Hepatocyte (in vitro differentiated cells): ENCODE data around the gene ALCAM. TPM values are rescaled to one million over a fixed set of nuclear protein-coding genes. Genes with fewer than 3 reads are reported as not detected.

Source experiments
- DNase-seq: peaks from one replicate; pipeline ENCODE4 v3.0.0-alpha.2; 2016; ENCODE audit warnings: low spot score
- H2AFZ ChIP-seq: fragments of 200-600 bp; sonication (generic); 2 replicates; pipeline ENCODE4 v1.6.0; 2016; ENCODE audit warnings: antibody characterized with exemption, mild to moderate bottlenecking
- H3K27ac ChIP-seq: fragments of 200-600 bp; sonication (generic); 2 replicates; pipeline ENCODE4 v1.5.1; 2016; ENCODE audit warnings: mild to moderate bottlenecking
- H3K27me3 ChIP-seq: fragments of 200-600 bp; sonication (generic); 2 replicates; pipeline ENCODE4 v1.6.1; 2016
- H3K36me3 ChIP-seq: fragments of 200-600 bp; sonication (generic); replicated peaks from 2 replicates; pipeline ENCODE4 v1.5.1; 2016; ENCODE audit warnings: low read depth; ENCODE audit not compliant: insufficient read depth
- H3K4me1 ChIP-seq: fragments of 200-600 bp; sonication (generic); 2 replicates; pipeline ENCODE4 v1.5.1; 2016; ENCODE audit warnings: mild to moderate bottlenecking, moderate library complexity; ENCODE audit not compliant: insufficient read depth
- H3K4me2 ChIP-seq: fragments of 200-600 bp; sonication (generic); 2 replicates; pipeline ENCODE4 v1.6.0; 2016
- H3K4me3 ChIP-seq: fragments of 200-600 bp; sonication (generic); 2 replicates; pipeline ENCODE4 v1.5.1; 2016; ENCODE audit warnings: mild to moderate bottlenecking
- H3K79me2 ChIP-seq: fragments of 200-600 bp; sonication (generic); 2 replicates; pipeline ENCODE4 v1.6.0; 2017; ENCODE audit warnings: mild to moderate bottlenecking
- H3K9me2 ChIP-seq: fragments of 200-600 bp; sonication (generic); replicated peaks from 2 replicates; pipeline ENCODE4 v1.6.0; 2017; ENCODE audit warnings: mild to moderate bottlenecking; ENCODE audit not compliant: insufficient read depth
- H3K9me3 ChIP-seq: fragments of 200-600 bp; sonication (generic); 2 replicates; pipeline ENCODE4 v1.5.1; 2016; ENCODE audit warnings: low read depth, mild to moderate bottlenecking
- H4K20me1 ChIP-seq: fragments of 200-600 bp; sonication (generic); 2 replicates; pipeline ENCODE4 v1.6.0; 2016; ENCODE audit warnings: mild to moderate bottlenecking; ENCODE audit not compliant: insufficient read depth, poor library complexity, severe bottlenecking
- EZH2 ChIP-seq: fragments of 200-600 bp; sonication (generic); IDR thresholded peaks from 2 replicates; pipeline ENCODE4 v1.6.1; 2016; ENCODE audit warnings: antibody characterized with exemption, mild to moderate bottlenecking, borderline replicate concordance
- EZH2phosphoT487 ChIP-seq: fragments of 200-600 bp; sonication (generic); IDR thresholded peaks from one replicate; pipeline ENCODE4 v1.6.1; 2018; ENCODE audit warnings: antibody characterized with exemption, mild to moderate bottlenecking, low read depth, moderate library complexity; ENCODE audit not compliant: unreplicated experiment, severe bottlenecking
- WGBS: methylation state at CpG from one replicate; pipeline ENCODE4 v1.1.6; 2016; ENCODE audit warnings: low lambda C conversion rate; ENCODE audit errors: missing lambda C conversion rate; 5-methylcytosine and 5-hydroxymethylcytosine counted together
- polyA plus RNA-seq: library from polyadenylated mRNA; unstranded; fragments of >200 nt; fragmentation: Nextera tagmentation; extraction: Ambion mirVana; gene quantifications from 2 replicates; pipeline ENCODE4 v1.2.1, GENCODE V29; 2016
- total RNA-seq: library from RNA; depleted of rRNA; stranded (reverse); fragments of >200 nt; gene quantifications from 2 replicates; pipeline ENCODE4 v1.2.3, GENCODE V29; 2014
- TF ChIP-seq, protein P1 (sequence below): fragments of 200-600 bp; sonication (generic); IDR thresholded peaks from 2 replicates; pipeline ENCODE4 v1.5.1; 2016; ENCODE audit warnings: antibody characterized with exemption, mild to moderate bottlenecking; ENCODE audit not compliant: poor library complexity

Gene ALCAM
- total and polyA plus RNA-seq, 2 experiments from 2014 or later = 58.0 to 134 TPM

DNA sequence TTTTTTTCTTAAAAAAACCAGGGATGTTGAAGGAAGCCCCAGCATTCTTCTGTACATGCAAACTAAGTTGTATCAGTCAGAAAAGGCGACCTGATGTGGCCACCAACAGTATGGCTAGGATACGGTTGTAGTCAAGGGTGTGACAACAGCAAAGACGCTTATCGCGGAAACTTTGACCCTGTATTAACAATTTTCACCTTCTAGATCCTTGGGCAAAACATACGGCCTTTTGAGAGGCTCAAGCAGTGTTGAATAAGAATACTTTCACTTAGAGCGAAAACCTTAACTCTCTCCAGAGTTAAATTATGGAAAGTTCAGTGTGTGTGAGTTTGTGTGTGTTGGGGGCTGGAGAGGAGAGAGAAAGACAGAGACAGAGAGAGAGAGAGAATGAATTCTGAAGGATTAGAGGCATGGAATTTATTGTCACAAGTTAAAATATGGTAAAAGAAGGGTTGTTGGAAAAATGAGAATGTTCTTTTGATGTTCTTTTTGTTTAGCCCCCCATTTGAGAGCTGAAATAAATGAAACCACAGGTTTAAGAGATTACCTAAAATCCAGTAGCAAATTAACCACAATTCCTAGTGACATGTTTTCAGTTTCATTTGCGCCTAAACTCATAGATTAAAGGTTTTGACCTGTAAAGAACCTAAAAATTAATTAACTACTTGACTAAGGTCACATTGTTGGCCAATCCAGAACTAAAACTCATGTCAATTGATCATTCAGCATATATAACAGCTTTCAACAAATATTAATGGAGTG, 9.2 kb downstream of the ALCAM start:
- no peak overlapping the region for H2AFZ ChIP-seq
- no peaks in the 10 kb centered on the region for H3K4me1 ChIP-seq
- no peaks in the 10 kb centered on the region for H3K9me2 ChIP-seq
- H3K27me3 ChIP-seq = no peaks in the 10 kb centered on the region
- no peak overlapping the region for H3K4me3 ChIP-seq
- WGBS = 92% methylated on average over 8 of the region's 8 CpGs
- no peak for TF ChIP-seq EZH2phosphoT487
- H3K36me3 ChIP-seq = no peaks in the 10 kb centered on the region
- DNase-seq = no peak
- peaks cover 96% of the 10 kb centered on the region for H3K79me2 ChIP-seq
- no peak overlapping the region for H3K4me2 ChIP-seq
- no peaks in the 10 kb centered on the region for H3K9me3 ChIP-seq
- no peaks in the 10 kb centered on the region for H4K20me1 ChIP-seq
- no peak overlapping the region for H3K27ac ChIP-seq

DNA sequence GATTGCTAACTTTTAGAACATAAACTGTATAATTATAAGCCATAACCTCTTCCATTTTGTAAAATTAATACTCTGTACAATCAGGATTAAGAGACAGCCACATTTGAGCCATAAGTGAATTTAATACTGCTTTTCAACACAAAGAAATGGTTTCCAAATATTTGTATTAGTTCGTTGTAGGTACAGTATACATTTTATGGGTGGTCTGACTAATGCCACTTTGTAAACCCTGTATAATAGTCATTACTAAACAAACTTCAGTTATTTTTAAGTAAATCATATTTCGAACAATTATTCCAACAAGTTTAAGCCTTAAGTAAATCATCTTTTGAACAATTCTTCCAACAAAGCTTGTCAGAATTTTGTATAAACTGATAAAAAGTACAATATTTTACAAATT, 11.0 kb downstream of the ALCAM start:
- DNase-seq = no peak
- H3K9me3 ChIP-seq = no peaks in the 10 kb centered on the region
- no peaks in the 10 kb centered on the region for H3K4me1 ChIP-seq
- H4K20me1 ChIP-seq = no peaks in the 10 kb centered on the region
- H3K27ac ChIP-seq = no peak overlapping the region
- peaks cover 85% of the 10 kb centered on the region for H3K79me2 ChIP-seq
- no peak overlapping the region for H3K4me3 ChIP-seq
- H3K27me3 ChIP-seq = no peaks in the 10 kb centered on the region
- H3K36me3 ChIP-seq = no peaks in the 10 kb centered on the region
- TF ChIP-seq EZH2 (no peak), EZH2phosphoT487 (no peak)
- TF ChIP-seq, protein P1, sequence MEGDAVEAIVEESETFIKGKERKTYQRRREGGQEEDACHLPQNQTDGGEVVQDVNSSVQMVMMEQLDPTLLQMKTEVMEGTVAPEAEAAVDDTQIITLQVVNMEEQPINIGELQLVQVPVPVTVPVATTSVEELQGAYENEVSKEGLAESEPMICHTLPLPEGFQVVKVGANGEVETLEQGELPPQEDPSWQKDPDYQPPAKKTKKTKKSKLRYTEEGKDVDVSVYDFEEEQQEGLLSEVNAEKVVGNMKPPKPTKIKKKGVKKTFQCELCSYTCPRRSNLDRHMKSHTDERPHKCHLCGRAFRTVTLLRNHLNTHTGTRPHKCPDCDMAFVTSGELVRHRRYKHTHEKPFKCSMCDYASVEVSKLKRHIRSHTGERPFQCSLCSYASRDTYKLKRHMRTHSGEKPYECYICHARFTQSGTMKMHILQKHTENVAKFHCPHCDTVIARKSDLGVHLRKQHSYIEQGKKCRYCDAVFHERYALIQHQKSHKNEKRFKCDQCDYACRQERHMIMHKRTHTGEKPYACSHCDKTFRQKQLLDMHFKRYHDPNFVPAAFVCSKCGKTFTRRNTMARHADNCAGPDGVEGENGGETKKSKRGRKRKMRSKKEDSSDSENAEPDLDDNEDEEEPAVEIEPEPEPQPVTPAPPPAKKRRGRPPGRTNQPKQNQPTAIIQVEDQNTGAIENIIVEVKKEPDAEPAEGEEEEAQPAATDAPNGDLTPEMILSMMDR = no peak
- no peak overlapping the region for H3K4me2 ChIP-seq
- H2AFZ ChIP-seq = no peak overlapping the region
- WGBS = 65% methylated on average over 2 of the region's 2 CpGs
- H3K9me2 ChIP-seq = no peaks in the 10 kb centered on the region

- H3K27ac ChIP-seq = no peak overlapping the region
- no peak overlapping the region for H3K4me2 ChIP-seq
These were observed 18.5 kb downstream of the ALCAM start for GRCh38 chr3:105385179-105385578.

More at GRCh38 chr3:105385179-105385578, 18.5 kb downstream of the ALCAM start:
- no peak overlapping the region for H3K4me3 ChIP-seq
- TF ChIP-seq EZH2 (no peak), EZH2phosphoT487 (no peak)
- TF ChIP-seq, protein P1 = no peak
- no peaks in the 10 kb centered on the region for H3K9me3 ChIP-seq
- no peaks in the 10 kb centered on the region for H3K9me2 ChIP-seq
- peaks cover 63% of the 10 kb centered on the region for H3K79me2 ChIP-seq
- no peaks in the 10 kb centered on the region for H4K20me1 ChIP-seq
- 84% methylated on average over 2 of the region's 2 CpGs for WGBS
- no peaks in the 10 kb centered on the region for H3K27me3 ChIP-seq
- DNase-seq = no peak
- no peaks in the 10 kb centered on the region for H3K36me3 ChIP-seq
- H2AFZ ChIP-seq = no peak overlapping the region
- H3K4me1 ChIP-seq = no peaks in the 10 kb centered on the region
